HepG2 (cell line): Measurements from ENCODE around the gene S1PR5. TPM values are rescaled to one million over a fixed set of nuclear protein-coding genes. Genes with fewer than 3 reads are reported as not detected.
A peak's percentile ranks its signal among the peaks of the same experiment; 100 is the strongest.

Source experiments
- ATAC-seq: fragments of 200-7000 bp; cut with Tn5 transposase; 3 replicates; pipeline ENCODE4 v1.9.1; 2020; ENCODE audit warnings: mild to moderate bottlenecking, moderate library complexity
- BruUV-seq: library from RNA; stranded (reverse); fragments of 400-500 nt; replicated peaks from 2 replicates; lab custom pipeline; 2021; lab: Mats Ljungman, UMichigan
- CTCF ChIA-PET: fragments of 300-600 bp; formaldehyde crosslinking; extraction: SDS; loops from one replicate; lab custom pipeline; 2021; ENCODE audit warnings: low total read pairs, inconsistent platforms, low intra/inter-chr PET ratio; lab: Yijun Ruan, JAX
- POLR2A ChIA-PET: fragments of 350-600 bp; sonication (Branson Sonifier 250); formaldehyde crosslinking; loops from one replicate; lab custom pipeline; 2020; ENCODE audit warnings: antibody characterized with exemption, inconsistent platforms; lab: Yijun Ruan, JAX
- DNase-seq: peaks from one replicate; pipeline ENCODE4 v3.0.0-alpha.2; 2015; ENCODE audit warnings: low spot score
- FAIRE-seq: peaks from 3 replicates; lab custom pipeline; 2011; peaks lifted over from hg19 to GRCh38; lab: Jason Lieb, UNC
- H2AFZ ChIP-seq: one replicate; pipeline ENCODE4 v1.6.1; 2011; ENCODE audit warnings: low read length, inconsistent platforms
- H3K27ac ChIP-seq: fragments of 300-600 bp; 3 replicates; pipeline ENCODE4 v1.8.0; 2011; ENCODE audit warnings: mixed run types, mild to moderate bottlenecking, mixed read lengths, low read length, inconsistent platforms; ENCODE audit not compliant: insufficient read depth; ENCODE audit errors: extremely low read length
- H3K27me3 ChIP-seq, 2 experiments: fragments of 200-600 bp in 1 of 2; 2 replicates in 1 of 2; 3 replicates in 1 of 2; pipeline versions ENCODE4 v1.6.0 to v1.8.0; 2011; ENCODE audit warnings: low read length in 2 of 2, mild to moderate bottlenecking in 2 of 2, moderate library complexity in 2 of 2, inconsistent platforms in 1 of 2; ENCODE audit not compliant: insufficient read depth in 2 of 2, control insufficient read depth in 1 of 2
- H3K36me3 ChIP-seq, 2 experiments: fragments of 200-600 bp in 1 of 2; replicated peaks in 1 of 2; 2 replicates in 1 of 2; 3 replicates in 1 of 2; pipeline versions ENCODE4 v1.5.1 to v1.8.0; 2011; ENCODE audit warnings: low read length in 2 of 2, inconsistent platforms in 1 of 2; ENCODE audit not compliant: insufficient read depth in 2 of 2, control insufficient read depth in 1 of 2
- H3K4me1 ChIP-seq: 2 replicates; pipeline ENCODE4 v1.5.1; 2012; ENCODE audit warnings: low read length, inconsistent platforms; ENCODE audit not compliant: insufficient read depth
- H3K4me2 ChIP-seq: 2 replicates; pipeline ENCODE4 v1.6.0; 2011; ENCODE audit warnings: low read depth, low read length, inconsistent platforms
- H3K4me3 ChIP-seq, 3 experiments: fragments of 200-600 bp in 1 of 3; sonication (generic), shearing (Covaris generic) in 1 of 3; replicated peaks in 1 of 3; 2 replicates each; pipeline ENCODE4 v1.5.1; 2011 to 2016; ENCODE audit warnings: low read length in 3 of 3, inconsistent platforms in 2 of 3, low read depth in 2 of 3, mild to moderate bottlenecking in 2 of 3, control low read depth in 1 of 3, mixed read lengths in 1 of 3; ENCODE audit not compliant: insufficient read depth in 1 of 3
- H3K79me2 ChIP-seq: one replicate; pipeline ENCODE4 v1.6.1; 2011; ENCODE audit warnings: low read length, inconsistent platforms; ENCODE audit not compliant: insufficient read depth
- H3K9ac ChIP-seq: 2 replicates; pipeline ENCODE4 v1.6.0; 2011; ENCODE audit warnings: mild to moderate bottlenecking, low read depth, low read length, inconsistent platforms; ENCODE audit not compliant: insufficient read depth
- H3K9me3 ChIP-seq: 2 replicates; pipeline ENCODE4 v1.5.1; 2012; ENCODE audit warnings: mild to moderate bottlenecking, low read length
- H4K20me1 ChIP-seq: 2 replicates; pipeline ENCODE4 v1.6.0; 2011; ENCODE audit warnings: inconsistent platforms, mild to moderate bottlenecking, low read length, moderate library complexity; ENCODE audit not compliant: insufficient read depth
- CHD4 ChIP-seq: fragments of 200-600 bp; sonication (generic); IDR thresholded peaks from 2 replicates; pipeline ENCODE4 v1.7.0; 2017; ENCODE audit warnings: mild to moderate bottlenecking, low read length, borderline replicate concordance
- HNRNPLL ChIP-seq: fragments of 200-400 bp; formaldehyde crosslinking; IDR thresholded peaks from 2 replicates; pipeline ENCODE4 v1.6.1; 2017; ENCODE audit warnings: mild to moderate bottlenecking, low read depth, low read length; ENCODE audit not compliant: poor library complexity, severe bottlenecking
- TAF15 ChIP-seq: fragments of 200-400 bp; formaldehyde crosslinking; IDR thresholded peaks from one replicate; pipeline ENCODE4 v1.6.1; 2018; ENCODE audit warnings: mild to moderate bottlenecking, low read depth, low read length; ENCODE audit not compliant: poor library complexity, severe bottlenecking
- ZMYM3 ChIP-seq: sonication (generic); formaldehyde crosslinking; IDR thresholded peaks from 2 replicates; pipeline ENCODE4 v1.5.1; 2020; ENCODE audit warnings: mild to moderate bottlenecking, missing genetic modification reagents
- WGBS: methylation state at CpG from one replicate; pipeline ENCODE4 v1.1.6; 2017; ENCODE audit warnings: low lambda C conversion rate; 5-methylcytosine and 5-hydroxymethylcytosine counted together
- in situ Hi-C: cut with HindIII; loops from 2 replicates; pipeline ENCODE4 v1.10.0; 2017; ENCODE audit warnings: low pct_unique_long_range_greater_than_20kb; ENCODE audit not compliant: extremely low pct_ligation_motif_present
- intact Hi-C: fragments of 100-400 bp; cut with micrococcal nuclease; formaldehyde crosslinking; loops from one replicate; pipeline ENCODE4 v1.10.0; 2022; ENCODE audit not compliant: unreplicated experiment
- polyA plus RNA-seq, 8 experiments: library from polyadenylated mRNA; depleted of rRNA in 3 of 8; stranded (reverse) in 7 of 8; unstranded in 1 of 8; fragments of >200 nt; fragmentation: Illumina TruSeq in 4 of 8; extraction: Trizol in 4 of 8; gene quantifications; 2 replicates each; pipeline versions ENCODE4 v1.2.1 to v1.2.3, GENCODE V29; 2011 to 2016; ENCODE audit warnings: low read depth in 4 of 8, missing spikeins in 1 of 8, mixed read lengths in 1 of 8; ENCODE audit not compliant: insufficient read depth in 1 of 8
- total RNA-seq, 5 experiments: library from RNA; depleted of rRNA; stranded (reverse); fragments of >200 nt; fragmentation: Illumina TruSeq; extraction: Trizol; gene quantifications; 2 replicates each; pipeline ENCODE4 v1.2.3, GENCODE V29; 2016; ENCODE audit warnings: low read depth in 1 of 5
- TF ChIP-seq, protein P1 (sequence below): sonication (generic); formaldehyde crosslinking; IDR thresholded peaks from 2 replicates; pipeline ENCODE4 v1.4.0; 2020; ENCODE audit warnings: mild to moderate bottlenecking, low read depth, missing genetic modification reagents
- TF ChIP-seq, protein P2 (sequence below): sonication (generic); formaldehyde crosslinking; IDR thresholded peaks from 2 replicates; pipeline ENCODE4 v1.5.0; 2020; ENCODE audit warnings: mild to moderate bottlenecking, missing genetic modification reagents
- TF ChIP-seq, protein P3 (sequence below), 2 experiments: sonication (generic) in 1 of 2; formaldehyde crosslinking in 1 of 2; IDR thresholded peaks; 2 replicates each; pipeline versions ENCODE4 v1.4.0 to v1.6.1; 2018 to 2020; ENCODE audit warnings: missing genetic modification reagents in 2 of 2, borderline replicate concordance in 1 of 2, low read depth in 1 of 2, mild to moderate bottlenecking in 1 of 2, missing biosample characterization in 1 of 2
- TF ChIP-seq, protein P4 (sequence below): sonication (generic); formaldehyde crosslinking; IDR thresholded peaks from 2 replicates; pipeline ENCODE4 v1.4.0; 2020; ENCODE audit warnings: missing genetic modification reagents

Gene S1PR5
- total and polyA plus RNA-seq, 2 of the 13 experiments (the other 11 are each of a cell fraction or from before 2014, with no cell fraction given) = 0.04 TPM; not detected in 1

DNA sequence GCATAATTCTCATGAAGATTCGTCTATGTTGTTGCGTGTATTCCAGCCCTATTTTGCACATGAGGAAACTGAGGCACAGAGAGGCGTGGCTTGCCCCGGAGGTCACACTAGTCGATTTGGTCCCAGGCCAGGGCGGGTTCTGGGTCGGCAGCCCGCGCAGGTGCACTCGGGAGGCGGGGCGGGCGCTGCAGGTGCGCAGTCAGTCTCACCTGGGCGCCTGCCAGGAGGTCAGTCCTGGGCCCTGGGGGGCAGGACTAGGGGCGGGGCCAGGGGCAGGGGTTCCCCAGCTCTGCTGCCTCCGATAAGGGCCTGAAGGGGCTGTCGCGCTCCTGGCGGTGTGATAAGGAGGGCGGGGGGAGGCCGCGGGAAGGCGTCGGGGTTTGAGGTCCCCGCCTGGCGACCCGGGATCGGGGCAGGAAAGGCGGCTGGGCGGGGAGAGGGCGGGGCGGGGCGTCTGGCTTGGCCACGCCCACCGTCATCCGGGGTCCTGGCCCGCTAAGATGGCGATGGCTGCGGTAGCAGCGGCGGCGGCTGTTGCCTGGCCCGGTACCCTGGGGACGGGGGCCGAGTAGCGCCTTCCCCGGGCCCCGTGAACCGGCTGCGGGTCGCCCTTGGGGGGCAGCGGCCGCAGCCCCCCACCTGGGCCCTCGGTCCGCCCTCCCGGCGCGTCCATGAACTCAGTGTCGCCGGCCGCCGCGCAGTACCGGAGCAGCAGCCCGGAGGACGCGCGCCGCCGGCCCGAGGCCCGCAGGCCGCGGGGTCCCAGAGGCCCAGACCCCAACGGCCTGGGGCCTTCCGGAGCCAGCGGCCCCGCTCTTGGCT is 26.4 kb upstream of the S1PR5 start, which contains the start of gene ATG4D (continued):
- TF ChIP-seq, protein P1, sequence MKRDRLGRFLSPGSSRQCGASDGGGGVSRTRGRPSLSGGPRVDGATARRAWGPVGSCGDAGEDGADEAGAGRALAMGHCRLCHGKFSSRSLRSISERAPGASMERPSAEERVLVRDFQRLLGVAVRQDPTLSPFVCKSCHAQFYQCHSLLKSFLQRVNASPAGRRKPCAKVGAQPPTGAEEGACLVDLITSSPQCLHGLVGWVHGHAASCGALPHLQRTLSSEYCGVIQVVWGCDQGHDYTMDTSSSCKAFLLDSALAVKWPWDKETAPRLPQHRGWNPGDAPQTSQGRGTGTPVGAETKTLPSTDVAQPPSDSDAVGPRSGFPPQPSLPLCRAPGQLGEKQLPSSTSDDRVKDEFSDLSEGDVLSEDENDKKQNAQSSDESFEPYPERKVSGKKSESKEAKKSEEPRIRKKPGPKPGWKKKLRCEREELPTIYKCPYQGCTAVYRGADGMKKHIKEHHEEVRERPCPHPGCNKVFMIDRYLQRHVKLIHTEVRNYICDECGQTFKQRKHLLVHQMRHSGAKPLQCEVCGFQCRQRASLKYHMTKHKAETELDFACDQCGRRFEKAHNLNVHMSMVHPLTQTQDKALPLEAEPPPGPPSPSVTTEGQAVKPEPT = no peak
- peak; percentile 41 for TF ChIP-seq HNRNPLL

DNA sequence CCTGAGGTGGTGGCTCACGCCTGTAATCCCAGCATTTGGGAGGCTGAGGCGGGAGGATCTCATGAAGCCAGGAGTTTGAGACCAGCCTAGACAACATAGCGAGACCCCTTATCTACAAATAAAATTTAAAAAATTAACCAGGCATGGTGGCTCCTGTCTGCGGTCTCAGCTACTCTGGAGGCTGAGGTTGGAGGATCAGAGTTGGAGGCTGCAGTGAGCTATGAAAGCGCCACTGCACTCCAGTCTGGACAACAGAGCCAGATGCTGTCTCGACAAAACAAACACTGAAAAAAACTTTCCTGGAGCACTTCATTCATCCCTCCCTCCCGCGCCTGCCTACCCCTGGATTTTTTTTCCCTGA is 25.8 kb upstream of the S1PR5 start:
- peak overlapping the region; percentile 74 for H3K4me2 ChIP-seq
- no peak for ATAC-seq
- peaks cover 2 to 7% of the 10 kb centered on the region in 2 experiments; a peak in 3 of 5 replicates for H3K36me3 ChIP-seq
- in situ Hi-C loops (no loop called here), intact Hi-C loops (no loop called here)
- no peak for DNase-seq
- 0 out of 5 replicates have a peak, but pooled peaks cover 0 to 6% of the 10 kb centered on the region in 2 experiments for H3K27me3 ChIP-seq
- H3K9me3 ChIP-seq = no peaks in the 10 kb centered on the region
- H3K9ac ChIP-seq = peak overlapping the region; percentile 91; the same call in 1 of the 2 replicates
- BruUV-seq = no TSS peak
- TF ChIP-seq, protein P2, sequence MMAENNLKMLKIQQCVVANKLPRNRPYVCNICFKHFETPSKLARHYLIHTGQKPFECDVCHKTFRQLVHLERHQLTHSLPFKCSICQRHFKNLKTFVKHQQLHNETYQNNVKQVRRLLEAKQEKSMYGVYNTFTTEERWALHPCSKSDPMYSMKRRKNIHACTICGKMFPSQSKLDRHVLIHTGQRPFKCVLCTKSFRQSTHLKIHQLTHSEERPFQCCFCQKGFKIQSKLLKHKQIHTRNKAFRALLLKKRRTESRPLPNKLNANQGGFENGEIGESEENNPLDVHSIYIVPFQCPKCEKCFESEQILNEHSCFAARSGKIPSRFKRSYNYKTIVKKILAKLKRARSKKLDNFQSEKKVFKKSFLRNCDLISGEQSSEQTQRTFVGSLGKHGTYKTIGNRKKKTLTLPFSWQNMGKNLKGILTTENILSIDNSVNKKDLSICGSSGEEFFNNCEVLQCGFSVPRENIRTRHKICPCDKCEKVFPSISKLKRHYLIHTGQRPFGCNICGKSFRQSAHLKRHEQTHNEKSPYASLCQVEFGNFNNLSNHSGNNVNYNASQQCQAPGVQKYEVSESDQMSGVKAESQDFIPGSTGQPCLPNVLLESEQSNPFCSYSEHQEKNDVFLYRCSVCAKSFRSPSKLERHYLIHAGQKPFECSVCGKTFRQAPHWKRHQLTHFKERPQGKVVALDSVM (CRISPR knock-in tag) = peak; percentile 97
- TF ChIP-seq, protein P3, sequence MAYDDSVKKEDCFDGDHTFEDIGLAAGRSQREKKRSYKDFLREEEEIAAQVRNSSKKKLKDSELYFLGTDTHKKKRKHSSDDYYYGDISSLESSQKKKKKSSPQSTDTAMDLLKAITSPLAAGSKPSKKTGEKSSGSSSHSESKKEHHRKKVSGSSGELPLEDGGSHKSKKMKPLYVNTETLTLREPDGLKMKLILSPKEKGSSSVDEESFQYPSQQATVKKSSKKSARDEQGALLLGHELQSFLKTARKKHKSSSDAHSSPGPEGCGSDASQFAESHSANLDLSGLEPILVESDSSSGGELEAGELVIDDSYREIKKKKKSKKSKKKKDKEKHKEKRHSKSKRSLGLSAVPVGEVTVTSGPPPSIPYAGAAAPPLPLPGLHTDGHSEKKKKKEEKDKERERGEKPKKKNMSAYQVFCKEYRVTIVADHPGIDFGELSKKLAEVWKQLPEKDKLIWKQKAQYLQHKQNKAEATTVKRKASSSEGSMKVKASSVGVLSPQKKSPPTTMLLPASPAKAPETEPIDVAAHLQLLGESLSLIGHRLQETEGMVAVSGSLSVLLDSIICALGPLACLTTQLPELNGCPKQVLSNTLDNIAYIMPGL (CRISPR knock-in tag; IDR thresholded peaks at IDR 0.05; ENCODE audit: borderline replicate concordance in 1 of 2, low read depth in 1 of 2) = 0 out of 4 replicates have a peak, but pooled peaks of 1 of the 2 experiments have one; percentile 1
- TF ChIP-seq ZMYM3 (CRISPR knock-in tag) = peak; percentile 53; the same call in 1 of the 2 replicates
- TF ChIP-seq, protein P4, sequence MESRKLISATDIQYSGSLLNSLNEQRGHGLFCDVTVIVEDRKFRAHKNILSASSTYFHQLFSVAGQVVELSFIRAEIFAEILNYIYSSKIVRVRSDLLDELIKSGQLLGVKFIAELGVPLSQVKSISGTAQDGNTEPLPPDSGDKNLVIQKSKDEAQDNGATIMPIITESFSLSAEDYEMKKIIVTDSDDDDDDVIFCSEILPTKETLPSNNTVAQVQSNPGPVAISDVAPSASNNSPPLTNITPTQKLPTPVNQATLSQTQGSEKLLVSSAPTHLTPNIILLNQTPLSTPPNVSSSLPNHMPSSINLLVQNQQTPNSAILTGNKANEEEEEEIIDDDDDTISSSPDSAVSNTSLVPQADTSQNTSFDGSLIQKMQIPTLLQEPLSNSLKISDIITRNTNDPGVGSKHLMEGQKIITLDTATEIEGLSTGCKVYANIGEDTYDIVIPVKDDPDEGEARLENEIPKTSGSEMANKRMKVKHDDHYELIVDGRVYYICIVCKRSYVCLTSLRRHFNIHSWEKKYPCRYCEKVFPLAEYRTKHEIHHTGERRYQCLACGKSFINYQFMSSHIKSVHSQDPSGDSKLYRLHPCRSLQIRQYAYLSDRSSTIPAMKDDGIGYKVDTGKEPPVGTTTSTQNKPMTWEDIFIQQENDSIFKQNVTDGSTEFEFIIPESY (CRISPR knock-in tag) = peak; percentile 63; the same call in 1 of the 2 replicates
- TF ChIP-seq CHD4 = 0 out of 2 replicates have a peak, but pooled peaks have one; percentile 37
- no peak for TF ChIP-seq TAF15
- H3K79me2 ChIP-seq = no peaks in the 10 kb centered on the region
- H2AFZ ChIP-seq = no peak overlapping the region
- H3K4me3 ChIP-seq = peak overlapping the region; percentile 78 to 98 (median 89); a peak in 3 of 6 replicates
- CTCF ChIA-PET = no interaction called here
- H3K4me1 ChIP-seq = peaks cover 17% of the 10 kb centered on the region
- WGBS = 44% methylated on average over 8 of the region's 8 CpGs
- POLR2A ChIA-PET = interaction anchor here (1.0 kb wide), 1 partner anchor 10 kb away, joined by 4 read pairs; no protein-coding TSS in a partner anchor
- H3K27ac ChIP-seq = peak overlapping the region; percentile 76
- FAIRE-seq = no peak
- no peaks in the 10 kb centered on the region for H4K20me1 ChIP-seq
